ENCODE data around the gene EPHA1. TPM values are rescaled to one million over a fixed set of nuclear protein-coding genes. Genes with fewer than 3 reads are reported as not detected.

Gene EPHA1
- total and polyA plus RNA-seq, 4 donors, result 0.89 to 6.6 (median 2.3) TPM

- no peaks in the 10 kb centered on the region for H3K36me3 ChIP-seq (ENCODE audit: control insufficient read depth, insufficient read depth, low read length)
- H3K9me3 ChIP-seq (ENCODE audit: control insufficient read depth, insufficient read depth, low read length), result no peaks in the 10 kb centered on the region
- peaks cover 8% of the 10 kb centered on the region for H3K27me3 ChIP-seq (ENCODE audit: control insufficient read depth, insufficient read depth, low read length)
- H3K4me3 ChIP-seq (ENCODE audit: low read depth, low read length), result no peak overlapping the region
- H3K4me1 ChIP-seq (ENCODE audit: control insufficient read depth, insufficient read depth, low read length), result peaks cover 6% of the 10 kb centered on the region
- 100% methylated on average over 1 of the region's 3 CpGs for WGBS (ENCODE audit: insufficient coverage)
- H3K27ac ChIP-seq (ENCODE audit: low read depth, low read length), result no peak overlapping the region
- DNase-seq (ENCODE audit: low read depth in 4 of 6, low spot score in 6 of 6), result no peak
These were observed 65.1 kb downstream of the EPHA1 start for GRCh38 chr7:143343596-143343995.

- no peak overlapping the region for H3K27ac ChIP-seq (ENCODE audit: low read depth, low read length)
- DNase-seq (ENCODE audit: low read depth in 4 of 6, low spot score in 6 of 6), result no peak
- no peaks in the 10 kb centered on the region for H3K9me3 ChIP-seq (ENCODE audit: control insufficient read depth, insufficient read depth, low read length)
- WGBS (ENCODE audit: insufficient coverage), result 94% methylated on average over 6 of the region's 8 CpGs
- H3K4me3 ChIP-seq (ENCODE audit: low read depth, low read length), result no peak overlapping the region
- peaks cover 8% of the 10 kb centered on the region for H3K27me3 ChIP-seq (ENCODE audit: control insufficient read depth, insufficient read depth, low read length)
- peaks cover 6% of the 10 kb centered on the region for H3K4me1 ChIP-seq (ENCODE audit: control insufficient read depth, insufficient read depth, low read length)
- no peaks in the 10 kb centered on the region for H3K36me3 ChIP-seq (ENCODE audit: control insufficient read depth, insufficient read depth, low read length)
These were observed 66.8 kb downstream of the EPHA1 start for GRCh38 chr7:143341842-143342241.

Small RNA genes lying within 50 kb of the gene (small RNA-seq; reads per million reads assigned to genes)
- gene MIR6892 (ENCODE audit: low replicate concordance), result 0.18 reads per million

Other genes with a start within 250 kb of the EPHA1 start
- gene TAS2R39, start 225.4 kb downstream of the EPHA1 start, total RNA-seq, result not detected
- gene TAS2R39, start 225.4 kb downstream of the EPHA1 start, polyA plus RNA-seq (ENCODE audit: insufficient read length in 2 of 2), result not detected
- gene TAS2R40, start 186.8 kb downstream of the EPHA1 start, total RNA-seq, result not detected
- not detected for gene TAS2R40, start 186.8 kb downstream of the EPHA1 start, polyA plus RNA-seq (ENCODE audit: insufficient read length in 2 of 2)
- gene GSTK1, start 145.4 kb downstream of the EPHA1 start, total RNA-seq, result 100 to 1,000 TPM in 1 of 2 donors, 10 to 100 TPM in 1; 58.2 to 131 TPM
- 10 to 100 TPM; 84.6 to 91.7 TPM for gene GSTK1, start 145.4 kb downstream of the EPHA1 start, polyA plus RNA-seq (ENCODE audit: insufficient read length in 2 of 2)
- gene TMEM139, start 123.9 kb downstream of the EPHA1 start, total RNA-seq, result 1 to 10 TPM in 1 of 2 donors, under 1 TPM in 1; 0.59 to 2.2 TPM
- gene TMEM139, start 123.9 kb downstream of the EPHA1 start, polyA plus RNA-seq (ENCODE audit: insufficient read length in 2 of 2), result 1 to 10 TPM; 1.3 to 2.2 TPM
- gene CASP2, start 120.5 kb downstream of the EPHA1 start, total RNA-seq, result 10 to 100 TPM; 14.2 to 17.6 TPM
- gene CASP2, start 120.5 kb downstream of the EPHA1 start, polyA plus RNA-seq (ENCODE audit: insufficient read length in 2 of 2), result 10 to 100 TPM; 21.9 to 28.5 TPM
- gene CLCN1, start 92.7 kb downstream of the EPHA1 start, total RNA-seq, result under 1 TPM in 1 of 2 donors, not detected in 1; 0.28 TPM
- under 1 TPM; 0.06 to 0.68 TPM for gene CLCN1, start 92.7 kb downstream of the EPHA1 start, polyA plus RNA-seq (ENCODE audit: insufficient read length in 2 of 2)
- gene FAM131B, start 46.1 kb downstream of the EPHA1 start, total RNA-seq, result 10 to 100 TPM; 26.7 to 53.5 TPM
- 100 to 1,000 TPM; 108 to 112 TPM for gene FAM131B, start 46.1 kb downstream of the EPHA1 start, polyA plus RNA-seq (ENCODE audit: insufficient read length in 2 of 2)
- 10 to 100 TPM; 18.3 to 37.2 TPM for gene ZYX, start 27.5 kb downstream of the EPHA1 start, total RNA-seq
- gene ZYX, start 27.5 kb downstream of the EPHA1 start, polyA plus RNA-seq (ENCODE audit: insufficient read length in 2 of 2), result 100 to 1,000 TPM; 159 to 169 TPM
- gene TAS2R60, start 34.6 kb upstream of the EPHA1 start, total RNA-seq, result not detected
- gene TAS2R60, start 34.6 kb upstream of the EPHA1 start, polyA plus RNA-seq (ENCODE audit: insufficient read length in 2 of 2), result not detected
- gene TAS2R41, start 69.0 kb upstream of the EPHA1 start, total RNA-seq, result not detected
- gene TAS2R41, start 69.0 kb upstream of the EPHA1 start, polyA plus RNA-seq (ENCODE audit: insufficient read length in 2 of 2), result not detected
- gene CTAGE15, start 162.9 kb upstream of the EPHA1 start, total RNA-seq, result under 1 TPM; 0.50 TPM
- under 1 TPM in 1 of 2 donors, not detected in 1; 0.19 TPM for gene CTAGE15, start 162.9 kb upstream of the EPHA1 start, polyA plus RNA-seq (ENCODE audit: insufficient read length in 2 of 2)
- 1 to 10 TPM; 1.5 to 2.3 TPM for gene TCAF2, start 212.1 kb upstream of the EPHA1 start, total RNA-seq
- 1 to 10 TPM; 2.7 to 2.8 TPM for gene TCAF2, start 212.1 kb upstream of the EPHA1 start, polyA plus RNA-seq (ENCODE audit: insufficient read length in 2 of 2)